Upper lobe of left lung (tissue), 4 donors: Measurements from ENCODE around the gene CDH18.

ENCODE experiments used
- EP300 ChIP-seq, 4 donors: sonication (generic); formaldehyde crosslinking; IDR thresholded peaks; one replicate each; pipeline ENCODE4 v1.5.1; 2017; ENCODE audit warnings: antibody characterized with exemption in 4 of 4, control low read depth in 2 of 4
- POLR2A ChIP-seq, 4 donors: fragments of 450-650 bp; IDR thresholded peaks; one replicate each; pipeline ENCODE4 v1.5.1; 2016 to 2017; ENCODE audit warnings: antibody characterized with exemption in 4 of 4, mild to moderate bottlenecking in 2 of 4
- POLR2AphosphoS5 ChIP-seq, 2 donors: sonication (generic); formaldehyde crosslinking; IDR thresholded peaks; one replicate each; pipeline ENCODE4 v1.5.1; 2017; ENCODE audit warnings: antibody characterized with exemption in 2 of 2
- TF ChIP-seq, protein P1 (sequence below), 6 experiments: fragments of 450-650 bp in 4 of 6; fragments of 200-600 bp in 2 of 6; sonication (generic) in 2 of 6; IDR thresholded peaks; one replicate each; pipeline ENCODE4 v1.5.1; 2016 to 2019; ENCODE audit warnings: antibody characterized with exemption in 6 of 6

GRCh38 chr5:20029266-20029665, 41.3 kb upstream of the CDH18 start:
- TF ChIP-seq POLR2A (IDR thresholded peaks at IDR 0.05) (no peak), EP300 (IDR thresholded peaks at IDR 0.05) (no peak), POLR2AphosphoS5 (IDR thresholded peaks at IDR 0.05) (no peak)
- TF ChIP-seq, protein P1, sequence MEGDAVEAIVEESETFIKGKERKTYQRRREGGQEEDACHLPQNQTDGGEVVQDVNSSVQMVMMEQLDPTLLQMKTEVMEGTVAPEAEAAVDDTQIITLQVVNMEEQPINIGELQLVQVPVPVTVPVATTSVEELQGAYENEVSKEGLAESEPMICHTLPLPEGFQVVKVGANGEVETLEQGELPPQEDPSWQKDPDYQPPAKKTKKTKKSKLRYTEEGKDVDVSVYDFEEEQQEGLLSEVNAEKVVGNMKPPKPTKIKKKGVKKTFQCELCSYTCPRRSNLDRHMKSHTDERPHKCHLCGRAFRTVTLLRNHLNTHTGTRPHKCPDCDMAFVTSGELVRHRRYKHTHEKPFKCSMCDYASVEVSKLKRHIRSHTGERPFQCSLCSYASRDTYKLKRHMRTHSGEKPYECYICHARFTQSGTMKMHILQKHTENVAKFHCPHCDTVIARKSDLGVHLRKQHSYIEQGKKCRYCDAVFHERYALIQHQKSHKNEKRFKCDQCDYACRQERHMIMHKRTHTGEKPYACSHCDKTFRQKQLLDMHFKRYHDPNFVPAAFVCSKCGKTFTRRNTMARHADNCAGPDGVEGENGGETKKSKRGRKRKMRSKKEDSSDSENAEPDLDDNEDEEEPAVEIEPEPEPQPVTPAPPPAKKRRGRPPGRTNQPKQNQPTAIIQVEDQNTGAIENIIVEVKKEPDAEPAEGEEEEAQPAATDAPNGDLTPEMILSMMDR (IDR thresholded peaks at IDR 0.05): no peak
